ENCODE results near the gene EPC1.

DNA sequence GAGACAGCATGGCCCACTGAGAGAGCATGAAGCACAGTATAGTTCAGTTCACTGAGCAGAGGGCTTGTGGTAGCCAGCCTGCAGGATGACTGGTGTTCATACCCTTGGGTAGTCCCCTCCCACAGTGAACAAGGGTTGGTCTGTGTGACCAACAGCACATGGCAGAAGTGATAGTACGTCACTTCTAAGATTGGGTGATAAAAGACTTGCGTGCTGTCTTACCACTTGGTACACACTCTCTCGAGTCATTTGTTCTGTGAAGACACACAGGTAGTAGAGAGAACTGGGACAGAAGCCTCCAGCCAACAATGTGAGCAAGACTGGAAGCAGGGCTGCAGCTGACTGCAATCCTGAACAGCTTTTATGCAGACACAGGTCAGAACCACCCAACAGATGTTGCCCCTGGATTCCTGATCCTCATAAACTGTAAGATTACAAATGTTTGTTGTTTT is 14.6 kb downstream of the EPC1 start:
- TF ChIP-seq EZH2 (IDR thresholded peaks at IDR 0.05), result no peak
- TF ChIP-seq, protein P1, sequence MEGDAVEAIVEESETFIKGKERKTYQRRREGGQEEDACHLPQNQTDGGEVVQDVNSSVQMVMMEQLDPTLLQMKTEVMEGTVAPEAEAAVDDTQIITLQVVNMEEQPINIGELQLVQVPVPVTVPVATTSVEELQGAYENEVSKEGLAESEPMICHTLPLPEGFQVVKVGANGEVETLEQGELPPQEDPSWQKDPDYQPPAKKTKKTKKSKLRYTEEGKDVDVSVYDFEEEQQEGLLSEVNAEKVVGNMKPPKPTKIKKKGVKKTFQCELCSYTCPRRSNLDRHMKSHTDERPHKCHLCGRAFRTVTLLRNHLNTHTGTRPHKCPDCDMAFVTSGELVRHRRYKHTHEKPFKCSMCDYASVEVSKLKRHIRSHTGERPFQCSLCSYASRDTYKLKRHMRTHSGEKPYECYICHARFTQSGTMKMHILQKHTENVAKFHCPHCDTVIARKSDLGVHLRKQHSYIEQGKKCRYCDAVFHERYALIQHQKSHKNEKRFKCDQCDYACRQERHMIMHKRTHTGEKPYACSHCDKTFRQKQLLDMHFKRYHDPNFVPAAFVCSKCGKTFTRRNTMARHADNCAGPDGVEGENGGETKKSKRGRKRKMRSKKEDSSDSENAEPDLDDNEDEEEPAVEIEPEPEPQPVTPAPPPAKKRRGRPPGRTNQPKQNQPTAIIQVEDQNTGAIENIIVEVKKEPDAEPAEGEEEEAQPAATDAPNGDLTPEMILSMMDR (IDR thresholded peaks at IDR 0.05), result no peak

All from neural progenitor cell (in vitro differentiated cells).